ENCODE results near the gene WDFY4. TPM values are rescaled to one million over a fixed set of nuclear protein-coding genes. Genes with fewer than 3 reads are reported as not detected.

WDFY4 gene
- total RNA-seq, 1 donor = not detected

DNA sequence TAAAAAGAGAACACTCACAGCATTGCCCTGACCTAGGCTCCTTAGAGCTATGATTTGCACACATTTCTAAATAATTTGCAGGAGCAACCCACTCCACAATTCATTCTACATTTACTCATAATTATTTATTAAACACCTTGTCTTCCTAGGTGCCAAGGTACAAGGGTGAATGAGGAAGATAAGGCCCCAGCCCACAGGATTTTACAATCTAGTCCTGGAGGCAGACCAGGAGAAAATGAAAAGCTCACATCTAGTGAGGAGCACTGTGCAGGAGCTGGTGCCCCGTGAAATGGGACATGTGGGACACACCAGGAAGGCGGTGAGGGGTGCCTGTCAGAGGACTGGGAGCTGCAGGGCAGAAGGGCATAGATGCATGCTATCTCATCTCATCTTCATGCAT, 314.7 kb downstream of the WDFY4 start:
- DNase-seq (ENCODE audit: low read depth) = no peak
- no peak overlapping the region for H3K4me3 ChIP-seq (ENCODE audit: low read depth, low read length)
- TF ChIP-seq, protein P1, sequence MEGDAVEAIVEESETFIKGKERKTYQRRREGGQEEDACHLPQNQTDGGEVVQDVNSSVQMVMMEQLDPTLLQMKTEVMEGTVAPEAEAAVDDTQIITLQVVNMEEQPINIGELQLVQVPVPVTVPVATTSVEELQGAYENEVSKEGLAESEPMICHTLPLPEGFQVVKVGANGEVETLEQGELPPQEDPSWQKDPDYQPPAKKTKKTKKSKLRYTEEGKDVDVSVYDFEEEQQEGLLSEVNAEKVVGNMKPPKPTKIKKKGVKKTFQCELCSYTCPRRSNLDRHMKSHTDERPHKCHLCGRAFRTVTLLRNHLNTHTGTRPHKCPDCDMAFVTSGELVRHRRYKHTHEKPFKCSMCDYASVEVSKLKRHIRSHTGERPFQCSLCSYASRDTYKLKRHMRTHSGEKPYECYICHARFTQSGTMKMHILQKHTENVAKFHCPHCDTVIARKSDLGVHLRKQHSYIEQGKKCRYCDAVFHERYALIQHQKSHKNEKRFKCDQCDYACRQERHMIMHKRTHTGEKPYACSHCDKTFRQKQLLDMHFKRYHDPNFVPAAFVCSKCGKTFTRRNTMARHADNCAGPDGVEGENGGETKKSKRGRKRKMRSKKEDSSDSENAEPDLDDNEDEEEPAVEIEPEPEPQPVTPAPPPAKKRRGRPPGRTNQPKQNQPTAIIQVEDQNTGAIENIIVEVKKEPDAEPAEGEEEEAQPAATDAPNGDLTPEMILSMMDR (IDR thresholded peaks at IDR 0.05; ENCODE audit: insufficient read depth, low read length) = no peak

DNA sequence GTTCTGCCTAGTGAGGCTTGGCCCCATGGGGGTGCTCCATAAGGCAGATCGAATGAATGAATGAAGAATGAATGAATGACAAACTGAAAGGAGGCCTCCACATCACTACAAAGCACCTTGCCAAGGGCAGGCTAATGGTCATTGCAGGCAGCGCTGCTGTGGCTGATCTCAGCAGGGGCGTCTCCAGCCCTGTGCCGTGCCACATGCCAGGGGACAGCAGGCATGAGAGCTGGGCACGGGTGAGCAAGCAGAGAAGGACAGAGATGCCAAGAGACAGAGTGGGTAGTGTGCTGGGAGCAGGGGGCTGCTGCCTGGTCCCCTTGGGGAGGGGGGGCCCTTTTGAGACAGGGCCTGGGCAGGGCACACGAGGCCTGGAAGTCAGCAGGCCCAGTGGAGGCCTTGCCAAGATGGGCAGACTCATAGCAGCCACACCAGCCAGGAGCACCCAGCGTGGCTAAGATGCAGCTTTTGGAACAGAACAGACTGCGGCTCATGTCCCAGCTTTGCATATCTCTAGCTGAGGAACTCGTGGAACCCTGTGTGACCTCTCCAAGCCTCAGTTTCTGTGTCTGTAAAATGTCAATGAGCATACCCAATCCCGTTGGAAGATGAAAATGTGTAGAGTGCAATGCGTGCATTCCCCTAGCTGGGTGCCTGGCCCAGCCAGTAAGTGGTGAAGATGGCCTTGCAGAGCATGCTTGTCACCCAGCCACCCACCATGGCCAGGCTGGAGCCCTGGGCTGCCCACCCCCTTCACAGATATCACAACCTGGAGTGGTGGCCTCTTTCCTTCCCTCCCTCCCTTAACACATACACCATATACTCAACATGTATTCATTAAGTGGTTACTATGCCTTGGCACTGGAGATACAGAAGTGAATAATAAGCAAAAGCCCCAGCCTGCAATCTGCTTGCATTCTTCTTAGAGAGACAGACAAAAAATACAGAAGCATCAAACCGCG, 316.0 kb downstream of the WDFY4 start:
- no peak overlapping the region for H3K4me3 ChIP-seq (ENCODE audit: low read depth, low read length)
- DNase-seq (ENCODE audit: low read depth) = no peak
- TF ChIP-seq, protein P1 (IDR thresholded peaks at IDR 0.05; ENCODE audit: insufficient read depth, low read length) = no peak

DNA sequence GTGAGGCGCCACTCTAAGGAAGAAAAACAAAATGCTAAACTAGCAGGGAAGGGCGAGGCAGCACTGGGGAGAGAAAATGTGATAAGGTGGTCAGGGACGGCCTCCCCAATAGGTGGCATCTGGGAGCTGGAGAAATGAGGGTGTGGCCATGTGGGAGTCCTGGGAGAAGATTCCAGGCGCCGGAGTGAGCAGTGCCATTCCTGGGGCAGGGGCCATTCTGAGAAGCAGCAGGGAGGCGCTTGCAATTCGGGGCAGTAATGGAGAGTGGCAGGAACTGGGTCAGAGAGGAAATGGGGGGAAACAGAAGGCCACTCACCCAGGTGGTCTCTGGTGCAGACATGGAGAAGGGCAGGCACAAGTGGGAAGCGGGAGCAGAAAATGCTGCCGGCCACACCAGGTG, 316.7 kb downstream of the WDFY4 start:
- TF ChIP-seq, protein P1 (IDR thresholded peaks at IDR 0.05; ENCODE audit: insufficient read depth, low read length) = no peak
- H3K4me3 ChIP-seq (ENCODE audit: low read depth, low read length) = no peak overlapping the region
- no peak for DNase-seq (ENCODE audit: low read depth)

DNA sequence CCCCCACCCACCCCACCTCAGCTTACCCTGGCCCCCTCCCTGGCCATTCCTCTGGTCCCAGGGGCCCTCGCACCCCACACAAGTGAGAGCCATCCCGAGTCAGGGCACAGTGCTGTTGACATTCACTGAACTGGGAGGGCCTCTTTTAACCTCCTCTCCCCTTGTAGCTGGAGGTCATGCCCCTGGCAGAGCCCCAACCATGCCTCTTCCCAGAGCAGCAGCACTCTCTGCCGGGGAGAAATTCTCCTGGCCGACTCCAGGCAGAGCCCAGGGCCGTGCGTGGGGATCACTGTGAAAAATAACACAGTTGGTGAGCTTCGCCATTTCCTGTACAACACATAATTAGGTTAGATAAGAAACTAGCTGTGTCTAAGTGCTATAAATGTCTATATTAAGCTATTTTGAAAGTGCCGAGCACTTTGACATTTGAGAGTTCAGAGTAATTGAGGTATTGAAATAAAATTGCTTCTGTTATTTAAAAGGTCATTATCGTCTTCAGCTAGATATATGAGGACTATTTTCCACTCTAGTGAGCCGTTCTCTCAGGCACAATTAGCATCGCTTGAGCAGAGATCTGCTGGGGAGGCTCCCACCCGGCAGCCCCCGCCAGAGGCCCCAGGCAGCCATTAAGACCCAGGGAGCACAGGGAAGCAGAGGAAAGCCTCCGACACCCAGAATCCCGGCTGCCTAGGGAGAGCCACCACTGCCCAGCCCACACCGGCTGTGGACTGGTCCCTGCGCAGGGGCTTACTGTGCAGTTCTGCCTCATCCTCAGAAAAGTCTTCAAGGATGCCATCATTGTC, 317.4 kb downstream of the WDFY4 start:
- no peak for DNase-seq (ENCODE audit: low read depth)
- H3K4me3 ChIP-seq (ENCODE audit: low read depth, low read length) = no peak overlapping the region
- TF ChIP-seq, protein P1 (IDR thresholded peaks at IDR 0.05; ENCODE audit: insufficient read depth, low read length) = no peak

DNA sequence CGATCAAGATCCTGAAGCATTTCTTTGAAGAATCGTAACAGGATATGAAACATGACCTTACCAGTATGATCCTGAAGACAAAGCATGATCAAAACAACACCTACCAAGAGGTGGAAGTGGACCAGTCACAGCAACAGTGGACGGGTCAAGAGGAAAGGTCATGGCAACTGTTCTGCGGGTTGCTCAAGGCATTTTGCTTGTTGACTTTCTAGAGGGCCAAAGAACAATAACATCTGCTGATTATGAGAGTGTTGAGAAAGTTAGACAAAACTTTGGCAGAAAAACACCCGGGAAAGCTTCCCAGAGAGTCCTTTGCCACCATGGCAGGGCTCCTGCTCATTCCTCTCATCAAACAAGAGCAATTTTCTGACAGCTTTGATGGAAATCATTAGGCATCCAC, 320.6 kb downstream of the WDFY4 start:
- TF ChIP-seq, protein P1 (IDR thresholded peaks at IDR 0.05; ENCODE audit: insufficient read depth, low read length) = no peak
- DNase-seq (ENCODE audit: low read depth) = no peak
- H3K4me3 ChIP-seq (ENCODE audit: low read depth, low read length) = no peak overlapping the region

DNA sequence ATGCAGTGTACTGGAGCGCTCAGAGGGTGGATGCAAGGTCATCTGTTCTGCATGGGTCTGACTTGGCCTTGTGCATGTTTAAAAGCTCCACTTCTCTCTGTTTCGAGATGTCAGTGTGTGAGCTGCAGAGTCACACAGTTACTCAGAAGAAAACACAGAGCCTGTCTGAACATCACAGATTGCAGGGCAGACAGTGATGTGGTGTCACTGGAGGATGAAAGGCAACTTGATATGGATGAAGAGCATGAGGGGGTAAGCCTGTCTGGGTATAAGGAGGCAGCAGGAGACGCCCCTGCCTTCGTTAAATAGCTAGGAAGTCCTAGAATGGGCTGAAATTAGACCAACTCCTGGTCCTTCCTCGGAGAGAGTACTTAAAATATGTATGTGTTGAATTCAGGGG, 322.5 kb downstream of the WDFY4 start:
- DNase-seq (ENCODE audit: low read depth) = no peak
- TF ChIP-seq, protein P1 (IDR thresholded peaks at IDR 0.05; ENCODE audit: insufficient read depth, low read length) = no peak
- no peak overlapping the region for H3K4me3 ChIP-seq (ENCODE audit: low read depth, low read length)

Measured in fibroblast of the aortic adventitia (primary cell).